Inflammatory macrophage treated with lipopolysaccharide for 4 hours (primary cell): Measurements from ENCODE around the gene FAM163B.

Source experiments
- DNase-seq: peaks from one replicate; pipeline ENCODE4 v3.0.0-alpha.2; 2020

FAM163B gene

DNA sequence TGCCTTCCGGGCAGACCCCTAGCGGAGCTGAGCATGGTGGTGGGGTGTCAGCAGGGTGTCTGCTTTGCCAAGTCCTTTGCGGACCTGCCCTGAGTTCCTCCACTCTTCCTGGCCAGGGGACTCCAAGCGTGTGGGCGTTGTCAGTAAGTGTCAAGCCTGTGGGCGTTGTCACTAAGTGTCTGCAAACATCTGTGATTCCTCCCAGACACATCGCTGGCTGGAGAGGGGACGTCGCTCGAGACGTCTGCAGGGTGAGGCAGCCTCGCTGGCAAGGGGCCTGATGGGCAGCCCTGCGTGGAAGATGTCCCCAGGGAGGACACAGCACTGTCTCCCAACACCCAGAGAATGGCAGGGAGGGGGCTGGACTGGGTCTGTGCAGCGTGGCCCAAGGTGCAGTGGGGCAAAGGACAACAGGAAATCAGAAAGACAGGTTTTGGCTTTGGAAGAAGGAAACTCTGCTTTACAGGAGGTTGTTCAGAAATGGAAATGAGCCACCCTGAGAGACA, 45.8 kb downstream of the FAM163B start:
- DNase-seq, result no peak

DNA sequence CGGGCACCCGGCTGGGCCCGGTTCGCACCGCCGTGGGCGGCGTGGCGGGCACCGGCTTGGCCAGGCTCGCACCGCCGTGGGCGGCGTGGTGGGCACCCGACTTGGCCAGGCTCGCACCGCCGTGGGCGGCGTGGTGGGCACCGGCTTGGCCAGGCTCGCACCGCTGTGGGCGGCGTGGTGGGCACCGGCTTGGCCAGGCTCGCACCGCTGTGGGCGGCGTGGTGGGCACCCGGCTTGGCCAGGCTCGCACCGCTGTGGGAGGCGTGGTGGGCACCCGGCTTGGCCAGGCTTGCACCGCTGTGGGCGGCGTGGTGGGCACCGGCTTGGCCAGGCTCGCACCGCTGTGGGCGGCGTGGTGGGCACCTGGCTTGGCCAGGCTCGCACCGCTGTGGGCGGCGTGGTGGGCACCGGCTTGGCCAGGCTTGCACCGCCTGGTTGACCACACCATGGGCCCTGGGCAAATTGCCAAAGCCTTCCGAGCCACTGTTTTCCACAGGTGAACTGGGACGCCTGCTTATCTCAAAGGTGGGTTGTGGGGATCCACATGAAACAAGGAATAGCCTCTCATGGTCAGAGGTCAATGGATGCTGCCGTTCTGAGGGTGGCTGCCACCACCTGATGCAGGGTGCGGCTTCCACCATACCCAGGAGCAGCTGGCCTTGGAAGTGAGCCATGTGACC, 46.4 kb downstream of the FAM163B start:
- DNase-seq, result no peak

DNA sequence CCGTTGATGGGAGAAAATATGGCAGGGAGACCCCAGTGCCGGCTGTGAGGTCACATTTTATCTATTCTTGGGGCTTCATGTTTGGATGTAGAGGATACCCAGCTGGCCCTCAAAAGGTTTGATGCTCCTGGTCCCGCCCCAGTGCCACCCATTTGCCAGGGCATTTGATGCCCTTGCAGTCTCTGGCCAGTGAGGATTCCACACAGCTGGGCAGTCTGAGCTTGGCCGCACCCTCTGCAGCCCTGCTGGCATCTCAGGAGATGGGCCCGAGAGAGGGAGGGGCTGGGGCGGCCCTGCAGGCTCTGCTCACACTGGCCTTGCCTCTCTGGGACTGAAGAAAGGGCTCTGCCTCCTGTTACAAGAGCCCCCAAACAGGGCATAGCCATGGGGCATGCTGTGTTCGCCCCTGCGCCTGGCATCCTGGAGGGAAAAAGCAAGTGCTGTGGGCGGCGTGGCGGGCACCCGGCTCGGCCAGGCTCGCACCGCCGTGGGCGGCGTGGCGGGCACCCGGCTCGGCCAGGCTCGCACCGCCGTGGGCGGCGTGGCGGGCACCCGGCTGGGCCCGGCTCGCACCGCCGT, 47.1 kb downstream of the FAM163B start:
- DNase-seq, result no peak

DNA sequence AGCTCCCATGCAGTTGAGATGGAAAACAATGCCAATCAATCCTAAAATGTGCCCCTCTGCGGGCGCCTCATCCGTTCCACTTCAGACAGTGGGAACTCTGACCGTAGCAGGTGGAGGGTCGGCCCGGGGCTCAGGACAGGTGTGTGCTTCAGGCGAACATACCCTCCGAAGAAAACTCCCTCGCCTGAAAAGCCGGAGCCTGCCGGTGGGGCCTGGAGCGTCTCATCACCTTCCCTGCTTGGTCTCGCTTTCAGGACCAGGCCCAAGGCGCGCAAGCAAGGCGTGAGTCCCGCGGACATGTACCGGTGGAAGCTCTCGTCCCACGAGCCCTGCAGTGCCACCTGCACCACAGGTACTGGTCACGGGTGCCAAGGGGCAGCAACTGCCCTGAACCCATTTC, 48.2 kb downstream of the FAM163B start:
- no peak for DNase-seq

DNA sequence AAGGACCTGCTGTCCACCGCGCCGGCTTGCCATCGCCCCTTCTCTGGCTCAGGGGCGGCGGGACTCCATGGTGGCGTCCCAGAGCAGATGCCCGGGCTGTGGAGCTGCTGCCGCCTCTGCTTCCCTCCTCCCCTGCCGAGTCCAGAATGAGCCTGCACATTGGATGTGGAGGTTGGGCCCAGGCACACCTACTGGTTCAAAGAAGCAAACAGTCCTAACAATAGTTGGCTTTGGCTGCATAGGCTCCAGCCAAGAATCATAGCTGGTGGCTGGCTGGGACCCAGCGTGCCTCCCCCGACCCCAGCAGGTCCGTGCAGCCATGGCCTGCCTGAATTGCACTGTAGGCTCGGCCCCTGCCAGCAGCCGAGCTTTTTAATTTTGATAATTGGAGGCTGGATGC, 48.9 kb downstream of the FAM163B start:
- no peak for DNase-seq

DNA sequence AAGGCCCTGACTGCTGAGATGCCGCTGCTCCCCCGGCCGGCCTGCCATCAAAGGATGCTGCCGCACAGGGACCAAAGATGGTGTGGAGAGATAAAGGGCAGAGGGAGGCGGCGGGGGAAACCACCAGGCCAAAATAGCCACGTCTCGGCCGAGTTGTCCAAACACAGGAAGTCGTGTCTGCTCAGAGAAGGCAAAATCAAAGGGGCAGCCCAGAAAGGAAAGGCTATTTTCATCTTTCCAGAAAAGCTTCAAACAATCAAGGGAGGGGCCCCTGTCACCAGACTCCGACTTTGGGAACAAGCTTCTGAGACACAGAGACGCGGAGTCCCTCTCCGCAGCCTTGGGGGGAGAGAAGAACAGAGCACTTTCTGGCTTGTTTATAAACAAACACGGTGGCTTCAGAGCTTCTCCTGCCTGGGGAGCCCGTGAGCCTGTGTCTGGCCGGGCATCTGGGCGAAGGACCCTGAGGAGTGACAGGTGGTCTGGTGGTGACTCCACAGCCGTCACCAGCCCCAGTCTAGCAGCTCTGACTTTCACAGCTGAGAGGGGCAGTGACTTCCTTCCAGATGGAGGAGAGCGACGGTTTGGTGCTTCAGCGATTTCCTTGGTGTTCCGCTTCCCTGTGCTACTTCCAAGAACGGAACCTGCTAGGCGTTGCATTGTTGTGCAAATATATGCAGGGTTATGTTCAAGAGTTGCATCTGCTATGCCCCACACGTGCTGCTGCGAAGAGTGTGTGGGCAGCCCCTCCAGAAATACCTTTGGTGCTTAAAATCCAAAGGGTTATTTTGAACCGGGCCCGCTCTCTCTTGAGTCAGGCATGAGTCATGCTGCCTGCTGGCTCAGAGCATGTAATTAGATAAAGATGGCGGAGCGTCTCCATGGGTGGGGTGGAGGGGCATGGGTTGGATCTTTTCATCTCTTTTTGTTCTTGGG, 50.7 kb downstream of the FAM163B start:
- peak; percentile 56 for DNase-seq

DNA sequence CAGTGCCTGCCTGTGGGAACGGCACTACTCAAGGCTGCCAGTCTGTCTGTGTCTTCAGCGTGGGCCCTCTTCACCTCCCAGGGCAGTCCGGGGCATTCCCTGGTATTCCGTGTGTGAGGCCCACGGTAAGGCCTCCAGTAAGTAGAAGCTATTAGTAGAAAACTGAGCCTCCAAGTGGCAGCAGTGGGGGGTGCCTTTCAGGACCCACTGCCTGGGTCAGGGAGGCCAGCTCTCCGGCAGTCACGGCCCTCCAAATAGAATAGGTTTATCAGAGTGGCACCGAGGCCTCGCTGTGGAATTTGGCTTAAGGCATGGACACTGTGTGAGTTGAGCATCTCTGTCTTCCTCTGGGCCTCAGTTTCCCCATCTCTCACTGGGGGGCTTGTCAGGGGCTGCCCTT, 51.6 kb downstream of the FAM163B start:
- no peak for DNase-seq

GRCh38 chr9:133556354-133556753, 52.8 kb downstream of the FAM163B start:
- DNase-seq, result no peak

DNA sequence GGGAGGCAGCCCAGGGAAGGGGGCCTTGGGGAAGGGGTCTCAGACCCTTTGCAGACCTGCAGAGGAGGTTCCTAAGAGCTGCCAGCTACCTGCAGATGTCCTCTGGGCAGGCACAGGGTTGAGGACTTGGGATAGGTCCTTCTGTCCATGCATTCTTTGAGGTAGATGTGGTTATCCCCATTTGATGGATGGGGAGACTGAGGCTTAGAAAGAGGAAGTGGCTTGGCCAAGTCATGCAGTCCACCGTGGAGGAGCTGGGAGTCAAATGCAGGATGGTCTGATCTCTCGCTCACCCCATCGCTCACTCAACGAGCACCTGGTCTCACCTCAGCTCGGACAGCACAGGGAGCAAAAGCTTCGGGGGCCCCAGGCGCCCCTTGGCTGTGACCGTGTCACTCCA, 54.5 kb downstream of the FAM163B start:
- no peak for DNase-seq

GRCh38 chr9:133553973-133554713, 55.0 kb downstream of the FAM163B start:
- DNase-seq, result no peak

GRCh38 chr9:133553123-133553522, 56.1 kb downstream of the FAM163B start:
- no peak for DNase-seq

DNA sequence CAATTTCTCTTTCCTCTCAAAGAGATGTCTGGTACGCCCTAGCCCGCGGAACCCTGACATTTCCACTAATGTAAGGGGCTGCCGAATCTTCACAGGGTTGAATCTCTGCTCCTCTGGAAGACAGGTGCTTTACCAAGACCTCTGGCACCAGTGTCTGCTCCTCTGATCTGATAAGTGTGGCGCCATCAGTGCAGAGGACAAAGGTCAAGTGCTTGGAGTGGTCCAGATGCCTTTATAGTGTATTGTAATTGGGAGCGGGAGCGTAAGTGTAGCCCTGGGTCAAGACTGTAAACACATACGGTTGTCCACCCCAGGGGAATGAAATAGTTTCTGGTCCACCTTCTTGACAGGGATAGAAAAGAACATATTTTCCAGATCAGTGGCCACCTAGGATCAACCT, 57.0 kb downstream of the FAM163B start:
- no peak for DNase-seq

DNA sequence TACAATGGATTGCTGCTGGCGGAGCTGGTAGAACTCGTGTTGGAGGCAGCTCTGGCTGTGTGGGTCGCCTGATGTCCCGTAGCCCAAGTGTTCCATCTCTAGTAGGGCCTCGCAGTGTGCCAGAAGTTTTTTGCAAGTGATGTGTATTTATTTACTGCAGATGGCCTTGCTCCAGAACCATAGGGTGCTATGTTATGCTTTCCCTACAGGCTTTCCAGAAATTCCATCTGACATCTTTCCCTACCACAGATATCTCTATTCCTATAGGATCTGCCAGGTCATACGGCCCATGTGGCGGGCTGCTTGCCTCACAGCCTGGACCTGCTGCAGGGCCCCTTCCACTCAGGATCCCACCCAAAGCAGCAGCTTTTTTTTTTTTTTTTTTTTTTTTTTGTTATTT, 57.7 kb downstream of the FAM163B start:
- no peak for DNase-seq

DNA sequence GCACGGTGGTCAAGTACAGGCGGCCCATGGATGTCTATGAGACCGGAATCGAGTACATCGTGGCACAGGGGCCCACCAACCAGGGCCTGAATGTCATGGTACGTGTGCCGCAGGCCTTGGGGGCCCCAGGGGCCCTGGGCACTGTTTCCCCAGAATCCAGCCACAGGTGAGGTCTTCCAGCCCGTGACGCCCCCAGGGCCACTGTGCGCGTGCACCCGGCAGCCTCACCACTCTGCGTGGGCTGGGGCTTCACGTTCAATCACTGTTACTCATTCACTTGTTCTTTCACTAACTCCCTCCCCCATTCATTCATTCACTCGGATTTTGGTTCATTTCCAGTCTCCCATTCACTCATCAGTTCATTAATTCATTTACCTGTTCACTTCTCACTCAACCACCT, 62.1 kb downstream of the FAM163B start:
- DNase-seq, result no peak

- DNase-seq, result no peak
These were observed 62.9 kb downstream of the FAM163B start for GRCh38 chr9:133546287-133546680.

GRCh38 chr9:133545494-133546286, 63.5 kb downstream of the FAM163B start:
- no peak for DNase-seq

GRCh38 chr9:133543772-133544467, 65.3 kb downstream of the FAM163B start:
- DNase-seq, result no peak

DNA sequence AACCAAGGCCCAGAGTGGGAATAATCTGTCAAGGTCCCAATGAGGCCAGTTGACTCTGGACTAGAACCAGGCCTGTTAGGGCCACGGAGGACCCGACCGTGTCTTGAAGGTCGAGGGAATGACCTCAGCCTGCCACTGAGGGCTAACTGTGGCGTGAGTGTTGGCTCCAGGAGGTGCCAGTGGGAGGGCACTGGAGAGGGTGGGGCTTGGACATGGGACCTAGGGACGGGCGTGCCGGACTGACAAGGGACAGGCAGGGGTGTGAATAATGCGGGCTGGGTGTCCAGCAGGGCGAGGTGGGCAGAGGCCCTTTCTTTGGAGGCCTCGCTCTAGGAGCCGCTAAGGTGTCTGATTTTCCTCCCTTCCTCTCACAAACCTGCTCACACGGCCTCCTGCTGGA, 67.2 kb downstream of the FAM163B start:
- DNase-seq, result no peak

- no peak for DNase-seq
These were observed 68.5 kb downstream of the FAM163B start for GRCh38 chr9:133540698-133541025.

DNA sequence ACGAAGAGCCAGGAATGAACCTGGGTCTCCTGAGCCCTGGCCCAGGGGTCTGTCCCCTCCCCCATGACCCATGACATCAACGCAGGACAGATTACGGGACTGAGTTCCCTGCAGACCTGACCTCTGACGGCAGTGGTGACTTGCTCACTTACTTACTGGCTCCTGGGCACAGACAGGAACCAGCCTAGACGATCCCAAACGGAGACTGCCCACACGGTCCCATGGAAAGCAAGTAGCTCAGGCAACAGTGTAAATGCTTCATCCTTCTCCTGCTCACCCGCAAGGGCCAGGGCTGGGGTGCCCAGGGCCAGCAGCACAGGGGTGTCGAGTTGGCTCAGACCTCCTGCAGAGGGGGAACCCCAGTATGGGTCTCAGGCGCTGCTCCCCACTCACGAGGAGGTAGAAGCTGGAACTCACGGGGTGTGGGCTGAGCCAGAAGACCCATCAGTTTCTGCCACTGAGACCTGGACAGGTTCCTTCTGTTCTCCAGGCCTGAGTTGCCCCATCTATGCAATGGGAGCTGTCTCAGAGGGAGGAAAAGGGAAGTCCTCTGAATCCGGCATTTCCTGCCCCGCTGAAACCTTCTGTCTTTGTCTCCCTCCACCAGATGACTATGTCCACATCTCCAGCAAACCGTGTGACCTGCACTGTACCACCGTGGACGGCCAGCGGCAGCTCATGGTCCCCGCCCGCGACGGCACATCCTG, 69.0 kb downstream of the FAM163B start:
- DNase-seq, result peak; percentile 67
